GM12878 (cell line): ENCODE measurements around the gene SMIM1. TPM values are rescaled to one million over a fixed set of nuclear protein-coding genes. Genes with fewer than 3 reads are reported as not detected.

ENCODE experiments used
- ATAC-seq: fragments of 200-7000 bp; cut with Tn5 transposase; 3 replicates; pipeline ENCODE4 v1.9.1; 2020; ENCODE audit warnings: mild to moderate bottlenecking, moderate library complexity
- BruUV-seq: library from RNA; stranded (reverse); fragments of 400-500 nt; replicated peaks from 2 replicates; lab custom pipeline; 2021; lab: Mats Ljungman, UMichigan
- CTCF ChIA-PET: fragments of 300-600 bp; sonication (Branson Sonifier 250); formaldehyde crosslinking; extraction: SDS; loops from one replicate; lab custom pipeline; 2021; ENCODE audit warnings: inconsistent platforms; lab: Yijun Ruan, JAX
- POLR2A ChIA-PET: fragments of 350-600 bp; formaldehyde crosslinking; extraction: SDS; loops from one replicate; lab custom pipeline; 2021; ENCODE audit warnings: inconsistent platforms; lab: Charles Lee
- RAD21 ChIA-PET: fragments of 300-600 bp; sonication (Branson Sonifier 250); formaldehyde crosslinking; loops from one replicate; lab custom pipeline; 2023; ENCODE audit warnings: antibody characterized with exemption; ENCODE audit not compliant: unreplicated experiment; lab: Charles Lee
- SMC1A ChIA-PET: fragments of 300-600 bp; sonication (Branson Sonifier 250); formaldehyde crosslinking; loops from one replicate; lab custom pipeline; 2023; ENCODE audit not compliant: unreplicated experiment, uncharacterized antibody; lab: Charles Lee
- DNase-seq: peaks from one replicate; pipeline ENCODE4 v3.0.0-alpha.2; 2011; ENCODE audit warnings: low read depth, low spot score
- FAIRE-seq: peaks from 3 replicates; lab custom pipeline; 2011; peaks lifted over from hg19 to GRCh38; lab: Jason Lieb, UNC
- H2AFZ ChIP-seq: 2 replicates; pipeline ENCODE4 v1.6.0; 2011; ENCODE audit warnings: low read depth, low read length, control low read depth; ENCODE audit not compliant: control insufficient read depth
- H3K27ac ChIP-seq: 2 replicates; pipeline ENCODE4 v1.5.1; 2011; ENCODE audit warnings: control low read depth; ENCODE audit not compliant: control insufficient read depth, insufficient read depth
- H3K27me3 ChIP-seq, 2 experiments: replicated peaks in 1 of 2; 2 replicates each; pipeline versions ENCODE4 v1.6.0 to v1.6.1; 2011; ENCODE audit warnings: low read length in 1 of 2; ENCODE audit not compliant: control insufficient read depth in 2 of 2, insufficient read depth in 2 of 2
- H3K36me3 ChIP-seq, 2 experiments: 2 replicates each; pipeline ENCODE4 v1.5.1; 2011; ENCODE audit warnings: low read length in 1 of 2; ENCODE audit not compliant: control insufficient read depth in 2 of 2, insufficient read depth in 2 of 2
- H3K4me1 ChIP-seq: 2 replicates; pipeline ENCODE4 v1.6.1; 2011; ENCODE audit warnings: mild to moderate bottlenecking, low read length, moderate library complexity, mixed read lengths; ENCODE audit not compliant: control insufficient read depth, insufficient read depth
- H3K4me2 ChIP-seq: 2 replicates; pipeline ENCODE4 v1.6.0; 2011; ENCODE audit warnings: control low read depth; ENCODE audit not compliant: control insufficient read depth, insufficient read depth
- H3K4me3 ChIP-seq: fragments of 200-600 bp; sonication (generic); 2 replicates; pipeline ENCODE4 v1.5.1; 2016
- H3K79me2 ChIP-seq: 2 replicates; pipeline ENCODE4 v1.6.0; 2011; ENCODE audit warnings: low read length; ENCODE audit not compliant: control insufficient read depth, insufficient read depth
- H3K9ac ChIP-seq: 2 replicates; pipeline ENCODE4 v1.8.0; 2011; ENCODE audit warnings: low read length, control low read depth, mixed read lengths; ENCODE audit not compliant: control insufficient read depth, insufficient read depth
- H3K9me3 ChIP-seq: replicated peaks from 3 replicates; pipeline ENCODE4 v1.5.1; 2011; ENCODE audit warnings: mild to moderate bottlenecking, low read length; ENCODE audit not compliant: control insufficient read depth, insufficient read depth
- H4K20me1 ChIP-seq: 2 replicates; pipeline ENCODE4 v1.6.0; 2011; ENCODE audit not compliant: control insufficient read depth, insufficient read depth
- BACH1 ChIP-seq: fragments of 450-650 bp; IDR thresholded peaks from 2 replicates; pipeline ENCODE4 v1.6.1; 2017; ENCODE audit warnings: mild to moderate bottlenecking, borderline replicate concordance
- BHLHE40 ChIP-seq, 2 experiments: fragments of 450-650 bp in 1 of 2; IDR thresholded peaks; 2 replicates each; pipeline ENCODE4 v1.6.1; 2011 to 2017; ENCODE audit warnings: low read depth in 2 of 2, borderline replicate concordance in 1 of 2, improper control_type of control experiment in 1 of 2, low read length in 1 of 2, mild to moderate bottlenecking in 1 of 2
- BMI1 ChIP-seq: fragments of 450-650 bp; IDR thresholded peaks from 2 replicates; pipeline ENCODE4 v1.6.1; 2016; ENCODE audit warnings: mild to moderate bottlenecking, moderate library complexity, borderline replicate concordance
- CEBPB ChIP-seq, 2 experiments: fragments of 150-350 bp in 1 of 2; IDR thresholded peaks; 2 replicates each; pipeline ENCODE4 v1.6.1; 2012 to 2014; ENCODE audit warnings: low read depth in 2 of 2, low read length in 2 of 2, borderline replicate concordance in 1 of 2, inconsistent platforms in 1 of 2
- CHD1 ChIP-seq: IDR thresholded peaks from 2 replicates; pipeline ENCODE4 v1.6.1; 2012; ENCODE audit warnings: low read depth, low read length, improper control_type of control experiment
- EED ChIP-seq: sonication (generic); IDR thresholded peaks from 2 replicates; pipeline ENCODE4 v1.6.1; 2016; ENCODE audit warnings: antibody characterized with exemption, low read depth
- GATAD2B ChIP-seq: fragments of 450-650 bp; conservative IDR thresholded peaks from 2 replicates; pipeline ENCODE4 v1.6.1; 2017; ENCODE audit warnings: low read depth, mild to moderate bottlenecking, moderate library complexity
- HCFC1 ChIP-seq: fragments of 150-350 bp; IDR thresholded peaks from 2 replicates; pipeline ENCODE4 v1.6.1; 2014; ENCODE audit warnings: low read length
- NR2F1 ChIP-seq: fragments of 450-650 bp; conservative IDR thresholded peaks from 2 replicates; pipeline ENCODE4 v1.6.1; 2017; ENCODE audit warnings: mild to moderate bottlenecking
- RB1 ChIP-seq: fragments of 450-650 bp; formaldehyde crosslinking; IDR thresholded peaks from 2 replicates; pipeline ENCODE4 v1.6.1; 2017; ENCODE audit warnings: mild to moderate bottlenecking, borderline replicate concordance
- ZBED1 ChIP-seq: IDR thresholded peaks from 2 replicates; pipeline ENCODE4 v1.6.1; 2016; ENCODE audit warnings: borderline replicate concordance
- WGBS: methylation state at CpG from one replicate; pipeline ENCODE4 v1.1.6; 2016; ENCODE audit warnings: low lambda C conversion rate; ENCODE audit not compliant: insufficient replicate concordance, insufficient coverage; ENCODE audit errors: missing lambda C conversion rate; 5-methylcytosine and 5-hydroxymethylcytosine counted together
- in situ Hi-C: fragments of 300-500 bp; cut with MboI; formaldehyde crosslinking; loops from 9 replicates; pipeline ENCODE4 v1.14.3; 2018; ENCODE audit warnings: mixed read lengths
- intact Hi-C: fragments of 100-400 bp; cut with micrococcal nuclease; formaldehyde crosslinking; loops from one replicate; pipeline ENCODE4 v1.14.2; 2022; ENCODE audit not compliant: unreplicated experiment
- polyA plus RNA-seq, 11 experiments: library from polyadenylated mRNA; depleted of rRNA in 4 of 11; unstranded in 6 of 11; stranded (reverse) in 5 of 11; fragments of >200 nt; fragmentation: Nextera tagmentation in 4 of 11; fragmentation: Illumina TruSeq in 1 of 11; extraction: Ambion mirVana in 4 of 11; extraction: Trizol in 1 of 11; gene quantifications; 1 replicate in 1 of 11; 2 replicates in 10 of 11; pipeline versions ENCODE4 v1.2.1 to v1.2.3, GENCODE V29; 2011 to 2016; ENCODE audit warnings: inconsistent platforms in 2 of 11, missing spikeins in 2 of 11, low read depth in 1 of 11
- total RNA-seq, 4 experiments: library from RNA; depleted of rRNA in 3 of 4; stranded (reverse); fragments of >200 nt in 3 of 4; fragmentation: Illumina TruSeq in 1 of 4; extraction: Trizol in 1 of 4; gene quantifications; 2 replicates each; pipeline versions ENCODE4 v1.2.1 to v1.2.3, GENCODE V29; 2013 to 2021
- TF ChIP-seq, protein P1 (sequence below): IDR thresholded peaks from 2 replicates; pipeline ENCODE4 v1.6.1; 2011; ENCODE audit warnings: borderline replicate concordance, low read depth, mild to moderate bottlenecking, moderate library complexity, mixed read lengths, low read length; ENCODE audit not compliant: insufficient read depth; ENCODE audit errors: extremely low read length
- TF ChIP-seq, protein P2 (sequence below): IDR thresholded peaks from 2 replicates; pipeline ENCODE4 v1.6.1; 2012; ENCODE audit warnings: low read depth, low read length, improper control_type of control experiment
- TF ChIP-seq, protein P3 (sequence below): fragments of 450-650 bp; formaldehyde crosslinking; IDR thresholded peaks from 2 replicates; pipeline ENCODE4 v1.5.0; 2022; ENCODE audit warnings: mild to moderate bottlenecking, missing genetic modification characterization
- TF ChIP-seq, protein P4 (sequence below): fragments of 450-650 bp; conservative IDR thresholded peaks from 2 replicates; pipeline ENCODE4 v1.6.1; 2017; ENCODE audit warnings: mild to moderate bottlenecking, moderate library complexity

SMIM1 gene
- total and polyA plus RNA-seq, 10 of the 15 experiments (the other 5 are each of a cell fraction or from before 2014, with no cell fraction given) = 0.30 to 0.37 TPM; not detected in 8

DNA sequence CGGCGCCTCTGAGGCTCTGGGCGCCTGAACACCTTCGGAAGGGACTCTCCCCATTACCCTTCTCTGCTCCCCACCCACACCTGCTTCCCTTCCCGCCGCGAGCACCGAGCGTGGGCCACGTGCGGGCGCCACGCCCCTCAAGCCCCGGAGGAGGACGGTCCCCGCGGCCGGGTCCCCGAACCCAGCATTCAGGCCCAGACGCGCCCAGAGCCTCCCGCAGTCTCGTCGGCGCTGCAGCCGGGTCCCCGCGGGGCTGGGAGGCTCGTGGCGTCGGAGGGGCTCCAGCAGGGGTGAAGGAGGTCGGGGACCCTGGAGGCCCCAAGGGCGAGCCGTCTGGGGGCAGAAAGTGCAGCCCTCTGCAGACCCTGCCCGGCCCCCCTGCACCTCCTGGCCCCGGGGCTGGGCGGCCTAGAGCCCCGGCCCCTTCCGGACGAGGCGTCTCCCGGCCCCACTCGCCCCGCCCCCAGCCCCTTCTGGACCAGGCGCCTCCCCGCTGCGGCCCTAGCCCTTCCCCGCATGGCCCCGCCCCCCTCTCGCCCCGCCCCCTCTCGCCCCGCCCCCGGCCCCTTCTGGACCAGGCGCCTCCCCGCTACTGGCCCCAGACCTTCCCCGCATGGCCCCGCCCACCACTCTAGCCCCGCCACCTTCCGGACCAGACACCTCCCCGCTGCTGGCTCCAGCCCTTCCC lies 378 bp upstream of the SMIM1 start:
- H3K27me3 ChIP-seq = no peaks in the 10 kb centered on the region; a peak in 1 of 4 replicates
- peak overlapping the region; percentile 4; the same call in 1 of the 2 replicates for H3K9ac ChIP-seq
- peak; percentile 88 for ATAC-seq
- peak overlapping the region; percentile 94 for H3K4me2 ChIP-seq
- peak overlapping the region; percentile 72 for H3K4me3 ChIP-seq
- CTCF ChIA-PET = interaction anchor here (1.4 kb wide), 1 partner anchor 24 kb away, joined by 4 read pairs; no protein-coding TSS in a partner anchor
- H3K79me2 ChIP-seq = no peaks in the 10 kb centered on the region
- no peaks in the 10 kb centered on the region for H3K9me3 ChIP-seq
- H2AFZ ChIP-seq = peak overlapping the region; percentile 6
- under 1% methylated on average over 28 of the region's 61 CpGs for WGBS
- H3K36me3 ChIP-seq = no peaks in the 10 kb centered on the region
- H4K20me1 ChIP-seq = no peaks in the 10 kb centered on the region
- no peak for FAIRE-seq
- no peak for DNase-seq
- no TSS peak for BruUV-seq
- peaks cover 15% of the 10 kb centered on the region for H3K4me1 ChIP-seq
- H3K27ac ChIP-seq = no peak overlapping the region
- RAD21 ChIA-PET = no interaction called here
- POLR2A ChIA-PET = no interaction called here
- SMC1A ChIA-PET = no interaction called here
- intact Hi-C loops (no loop called here), in situ Hi-C loops (no loop called here)
- TF ChIP-seq BACH1 (peak; percentile 48; the same call in 1 of the 2 replicates), GATAD2B (peak; percentile 69), BMI1 (no peak), EED (no peak), BHLHE40 (IDR thresholded peaks at IDR 0.05; ENCODE audit: borderline replicate concordance in 1 of 2, low read depth in 2 of 2, low read length in 1 of 2) (peak; percentile 76 to 88), HCFC1 (peak; percentile 30; the same call in 1 of the 2 replicates), CHD1 (no peak), RB1 (0 out of 2 replicates have a peak, but pooled peaks have one; percentile 53), NR2F1 (peak; percentile 69), CEBPB (IDR thresholded peaks at IDR 0.05; ENCODE audit: borderline replicate concordance in 1 of 2, low read depth in 2 of 2, low read length in 2 of 2) (no peak), ZBED1 (no peak)
- TF ChIP-seq, protein P1, sequence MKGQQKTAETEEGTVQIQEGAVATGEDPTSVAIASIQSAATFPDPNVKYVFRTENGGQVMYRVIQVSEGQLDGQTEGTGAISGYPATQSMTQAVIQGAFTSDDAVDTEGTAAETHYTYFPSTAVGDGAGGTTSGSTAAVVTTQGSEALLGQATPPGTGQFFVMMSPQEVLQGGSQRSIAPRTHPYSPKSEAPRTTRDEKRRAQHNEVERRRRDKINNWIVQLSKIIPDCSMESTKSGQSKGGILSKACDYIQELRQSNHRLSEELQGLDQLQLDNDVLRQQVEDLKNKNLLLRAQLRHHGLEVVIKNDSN = peak; percentile 54
- TF ChIP-seq, protein P2, sequence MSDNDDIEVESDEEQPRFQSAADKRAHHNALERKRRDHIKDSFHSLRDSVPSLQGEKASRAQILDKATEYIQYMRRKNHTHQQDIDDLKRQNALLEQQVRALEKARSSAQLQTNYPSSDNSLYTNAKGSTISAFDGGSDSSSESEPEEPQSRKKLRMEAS = peak; percentile 31; the same call in 1 of the 2 replicates
- TF ChIP-seq, protein P3, sequence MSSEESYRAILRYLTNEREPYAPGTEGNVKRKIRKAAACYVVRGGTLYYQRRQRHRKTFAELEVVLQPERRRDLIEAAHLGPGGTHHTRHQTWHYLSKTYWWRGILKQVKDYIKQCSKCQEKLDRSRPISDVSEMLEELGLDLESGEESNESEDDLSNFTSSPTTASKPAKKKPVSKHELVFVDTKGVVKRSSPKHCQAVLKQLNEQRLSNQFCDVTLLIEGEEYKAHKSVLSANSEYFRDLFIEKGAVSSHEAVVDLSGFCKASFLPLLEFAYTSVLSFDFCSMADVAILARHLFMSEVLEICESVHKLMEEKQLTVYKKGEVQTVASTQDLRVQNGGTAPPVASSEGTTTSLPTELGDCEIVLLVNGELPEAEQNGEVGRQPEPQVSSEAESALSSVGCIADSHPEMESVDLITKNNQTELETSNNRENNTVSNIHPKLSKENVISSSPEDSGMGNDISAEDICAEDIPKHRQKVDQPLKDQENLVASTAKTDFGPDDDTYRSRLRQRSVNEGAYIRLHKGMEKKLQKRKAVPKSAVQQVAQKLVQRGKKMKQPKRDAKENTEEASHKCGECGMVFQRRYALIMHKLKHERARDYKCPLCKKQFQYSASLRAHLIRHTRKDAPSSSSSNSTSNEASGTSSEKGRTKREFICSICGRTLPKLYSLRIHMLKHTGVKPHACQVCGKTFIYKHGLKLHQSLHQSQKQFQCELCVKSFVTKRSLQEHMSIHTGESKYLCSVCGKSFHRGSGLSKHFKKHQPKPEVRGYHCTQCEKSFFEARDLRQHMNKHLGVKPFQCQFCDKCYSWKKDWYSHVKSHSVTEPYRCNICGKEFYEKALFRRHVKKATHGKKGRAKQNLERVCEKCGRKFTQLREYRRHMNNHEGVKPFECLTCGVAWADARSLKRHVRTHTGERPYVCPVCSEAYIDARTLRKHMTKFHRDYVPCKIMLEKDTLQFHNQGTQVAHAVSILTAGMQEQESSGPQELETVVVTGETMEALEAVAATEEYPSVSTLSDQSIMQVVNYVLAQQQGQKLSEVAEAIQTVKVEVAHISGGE (CRISPR knock-in tag) = no peak
- TF ChIP-seq, protein P4, sequence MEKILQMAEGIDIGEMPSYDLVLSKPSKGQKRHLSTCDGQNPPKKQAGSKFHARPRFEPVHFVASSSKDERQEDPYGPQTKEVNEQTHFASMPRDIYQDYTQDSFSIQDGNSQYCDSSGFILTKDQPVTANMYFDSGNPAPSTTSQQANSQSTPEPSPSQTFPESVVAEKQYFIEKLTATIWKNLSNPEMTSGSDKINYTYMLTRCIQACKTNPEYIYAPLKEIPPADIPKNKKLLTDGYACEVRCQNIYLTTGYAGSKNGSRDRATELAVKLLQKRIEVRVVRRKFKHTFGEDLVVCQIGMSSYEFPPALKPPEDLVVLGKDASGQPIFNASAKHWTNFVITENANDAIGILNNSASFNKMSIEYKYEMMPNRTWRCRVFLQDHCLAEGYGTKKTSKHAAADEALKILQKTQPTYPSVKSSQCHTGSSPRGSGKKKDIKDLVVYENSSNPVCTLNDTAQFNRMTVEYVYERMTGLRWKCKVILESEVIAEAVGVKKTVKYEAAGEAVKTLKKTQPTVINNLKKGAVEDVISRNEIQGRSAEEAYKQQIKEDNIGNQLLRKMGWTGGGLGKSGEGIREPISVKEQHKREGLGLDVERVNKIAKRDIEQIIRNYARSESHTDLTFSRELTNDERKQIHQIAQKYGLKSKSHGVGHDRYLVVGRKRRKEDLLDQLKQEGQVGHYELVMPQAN = peak; percentile 69; the same call in 1 of the 2 replicates
